NCI-H1694 treated with DMSO at 0.1 percent for 48 hours (cell line): ENCODE results near the gene DIS3L2.
"Not testable (repeated sequence)": the region's sequence is repeated elsewhere in the genome, so short reads cannot be mapped to it uniquely, and the experiment has no call there.

ENCODE experiments used
- DNase-seq: peaks from one replicate; lab custom pipeline; 2025; lab: John Stamatoyannopoulos, UW

DIS3L2 gene

GRCh38 chr2:232296776-232297525 lies 335.4 kb downstream of the DIS3L2 start:
- no peak for DNase-seq

- no peak for DNase-seq
Observed at GRCh38 chr2:232299084-232299483, 337.6 kb downstream of the DIS3L2 start.

GRCh38 chr2:232299927-232300674 lies 338.6 kb downstream of the DIS3L2 start:
- DNase-seq: no peak

- no peak for DNase-seq
Observed at GRCh38 chr2:232300894-232301387, 339.4 kb downstream of the DIS3L2 start.

GRCh38 chr2:232304236-232304635 lies 342.7 kb downstream of the DIS3L2 start:
- DNase-seq: no peak

- no peak for DNase-seq
Observed at GRCh38 chr2:232306741-232307305, 345.3 kb downstream of the DIS3L2 start.

GRCh38 chr2:232307854-232308253 lies 346.3 kb downstream of the DIS3L2 start:
- DNase-seq: no peak

- no peak for DNase-seq
Observed at GRCh38 chr2:232308986-232309385, 347.5 kb downstream of the DIS3L2 start.

- DNase-seq: no peak
Observed at GRCh38 chr2:232309592-232309991, 348.1 kb downstream of the DIS3L2 start.

GRCh38 chr2:232310121-232310520 lies 348.6 kb downstream of the DIS3L2 start:
- DNase-seq: no peak

- no peak for DNase-seq
Observed at GRCh38 chr2:232310696-232311095, 349.2 kb downstream of the DIS3L2 start.

GRCh38 chr2:232313645-232314044 lies 352.1 kb downstream of the DIS3L2 start:
- DNase-seq: not testable (repeated sequence)

GRCh38 chr2:232315049-232315922 lies 353.8 kb downstream of the DIS3L2 start:
- DNase-seq: no peak

GRCh38 chr2:232315923-232316299 lies 354.4 kb downstream of the DIS3L2 start:
- DNase-seq: no peak

- DNase-seq: no peak
Observed at GRCh38 chr2:232316461-232317330, 355.2 kb downstream of the DIS3L2 start.

- no peak for DNase-seq
Observed at GRCh38 chr2:232318169-232318855, 356.8 kb downstream of the DIS3L2 start.

GRCh38 chr2:232319067-232319802 lies 357.7 kb downstream of the DIS3L2 start:
- no peak for DNase-seq

- DNase-seq: no peak
Observed at GRCh38 chr2:232319803-232320442, 358.4 kb downstream of the DIS3L2 start.

- no peak for DNase-seq
Observed at GRCh38 chr2:232320443-232320803, 358.9 kb downstream of the DIS3L2 start.
